Superior temporal gyrus (tissue), 1 donor: ENCODE results near the gene CC2D2A.

Experiments
- DNase-seq: peaks from one replicate; pipeline ENCODE4 v3.0.0-alpha.2; 2016; ENCODE audit errors: extremely low spot score

The CC2D2A gene

GRCh38 chr4:15648600-15648999 is 178.9 kb downstream of the CC2D2A start:
- no peak for DNase-seq

GRCh38 chr4:15649914-15650545 is 180.3 kb downstream of the CC2D2A start:
- DNase-seq = peak; percentile 81
